H1 (cell line): ENCODE data around the gene TEX26. TPM values are rescaled to one million over a fixed set of nuclear protein-coding genes. Genes with fewer than 3 reads are reported as not detected.

Experiments used
- CTCF ChIA-PET: fragments of 300-600 bp; sonication (Branson Sonifier 250); formaldehyde crosslinking; loops from one replicate; lab custom pipeline; 2021; ENCODE audit not compliant: partially characterized antibody; lab: Charles Lee
- POLR2A ChIA-PET: fragments of 300-600 bp; sonication (Branson Sonifier 250); formaldehyde crosslinking; loops from one replicate; lab custom pipeline; 2021; ENCODE audit warnings: inconsistent platforms; ENCODE audit not compliant: partially characterized antibody; lab: Charles Lee
- DNase-seq, 2 experiments: peaks; one replicate each; pipeline versions ENCODE4 v3.0.0 to v3.0.0-alpha.2; 2010 to 2022; ENCODE audit warnings: low spot score in 2 of 2, low read depth in 1 of 2, mixed read lengths in 1 of 2
- FAIRE-seq: peaks from 2 replicates; lab custom pipeline; 2011; peaks lifted over from hg19 to GRCh38; lab: Jason Lieb, UNC
- H2AFZ ChIP-seq: 2 replicates; pipeline ENCODE4 v1.8.1; 2012; ENCODE audit warnings: low read length, inconsistent platforms
- H2AK5ac ChIP-seq: 2 replicates; pipeline ENCODE4 v1.6.1; 2013; ENCODE audit warnings: low read depth, low read length
- H2BK120ac ChIP-seq: replicated peaks from 2 replicates; pipeline ENCODE3; 2013; ENCODE audit warnings: low read depth, low read length, inconsistent platforms
- H2BK12ac ChIP-seq: 2 replicates; pipeline ENCODE4 v1.6.1; 2013; ENCODE audit warnings: low read depth, low read length
- H2BK15ac ChIP-seq: 2 replicates; pipeline ENCODE4 v1.6.1; 2013; ENCODE audit warnings: low read length
- H2BK20ac ChIP-seq: 2 replicates; pipeline ENCODE4 v1.6.1; 2013; ENCODE audit warnings: low read length
- H2BK5ac ChIP-seq: 2 replicates; pipeline ENCODE4 v1.6.1; 2013; ENCODE audit warnings: low read depth, low read length
- H3K14ac ChIP-seq: 2 replicates; pipeline ENCODE4 v1.6.1; 2013; ENCODE audit warnings: inconsistent platforms; ENCODE audit not compliant: insufficient read length
- H3K18ac ChIP-seq: 2 replicates; pipeline ENCODE4 v1.6.1; 2013; ENCODE audit warnings: low read length; ENCODE audit errors: extremely low read depth
- H3K23ac ChIP-seq: 2 replicates; pipeline ENCODE4 v1.6.1; 2013; ENCODE audit warnings: inconsistent platforms; ENCODE audit not compliant: insufficient read length
- H3K23me2 ChIP-seq: 2 replicates; pipeline ENCODE4 v1.6.1; 2013; ENCODE audit warnings: low read depth, low read length
- H3K27ac ChIP-seq: 2 replicates; pipeline ENCODE4 v1.6.1; 2011; ENCODE audit warnings: low read depth, low read length, inconsistent platforms
- H3K27me3 ChIP-seq, 4 experiments: replicated peaks in 1 of 4; 1 replicate in 1 of 4; 2 replicates in 3 of 4; pipeline versions ENCODE4 v1.6.1 to v1.8.1; 2011 to 2013; ENCODE audit warnings: low read length in 3 of 4, mild to moderate bottlenecking in 3 of 4, inconsistent platforms in 2 of 4, mixed read lengths in 2 of 4, moderate library complexity in 1 of 4; ENCODE audit not compliant: control insufficient read depth in 3 of 4, insufficient read depth in 3 of 4; ENCODE audit errors: extremely low read depth in 1 of 4
- H3K36me3 ChIP-seq, 4 experiments: 2 replicates each; pipeline versions ENCODE4 v1.6.1 to v1.8.1; 2011 to 2013; ENCODE audit warnings: mild to moderate bottlenecking in 4 of 4, low read length in 3 of 4, moderate library complexity in 2 of 4, control low read depth in 1 of 4, inconsistent platforms in 1 of 4; ENCODE audit not compliant: insufficient read depth in 4 of 4, control insufficient read depth in 2 of 4
- H3K4ac ChIP-seq: replicated peaks from 2 replicates; pipeline ENCODE3; 2013; ENCODE audit warnings: low read length, low read depth, mixed read lengths, inconsistent platforms; ENCODE audit not compliant: insufficient read length
- H3K4me1 ChIP-seq, 4 experiments: replicated peaks in 1 of 4; 1 replicate in 1 of 4; 2 replicates in 3 of 4; pipeline versions ENCODE4 v1.6.1 to v1.8.1; 2011 to 2013; ENCODE audit warnings: low read length in 3 of 4, inconsistent platforms in 2 of 4, mixed read lengths in 1 of 4; ENCODE audit not compliant: insufficient read depth in 4 of 4, control insufficient read depth in 3 of 4
- H3K4me2 ChIP-seq, 2 experiments: 2 replicates each; pipeline versions ENCODE4 v1.6.1 to v1.8.1; 2011 to 2013; ENCODE audit warnings: low read depth in 2 of 2, low read length in 2 of 2, control low read depth in 1 of 2, inconsistent platforms in 1 of 2, mild to moderate bottlenecking in 1 of 2; ENCODE audit not compliant: insufficient read depth in 1 of 2
- H3K4me3 ChIP-seq, 4 experiments: fragments of 200-600, 300-600 bp in 1 of 4; sonication (generic), shearing (Covaris generic), sonication (Bioruptor Twin) in 1 of 4; 2 replicates each; pipeline versions ENCODE4 v1.5.1 to v1.8.1; 2011 to 2016; ENCODE audit warnings: low read length in 4 of 4, low read depth in 3 of 4, control low read depth in 2 of 4, inconsistent platforms in 2 of 4, mild to moderate bottlenecking in 2 of 4, mixed read lengths in 1 of 4, moderate library complexity in 1 of 4; ENCODE audit not compliant: insufficient read depth in 2 of 4; ENCODE audit errors: extremely low read depth in 1 of 4
- H3K56ac ChIP-seq: replicated peaks from 2 replicates; pipeline ENCODE3; 2013; ENCODE audit warnings: low read depth, mild to moderate bottlenecking, mixed read lengths, low read length, inconsistent platforms; ENCODE audit not compliant: insufficient read length
- H3K79me1 ChIP-seq: 2 replicates; pipeline ENCODE4 v1.6.1; 2013; ENCODE audit warnings: low read depth, low read length, control low read depth
- H3K79me2 ChIP-seq, 2 experiments: 2 replicates each; pipeline versions ENCODE4 v1.6.1 to v1.8.1; 2012 to 2013; ENCODE audit warnings: low read length in 2 of 2, mild to moderate bottlenecking in 2 of 2, inconsistent platforms in 1 of 2; ENCODE audit not compliant: insufficient read depth in 2 of 2, control insufficient read depth in 1 of 2
- H3K9ac ChIP-seq, 4 experiments: replicated peaks in 1 of 4; 1 replicate in 1 of 4; 2 replicates in 3 of 4; pipeline versions ENCODE4 v1.6.1 to v1.8.1; 2011 to 2013; ENCODE audit warnings: low read depth in 3 of 4, low read length in 3 of 4, control low read depth in 2 of 4, mild to moderate bottlenecking in 2 of 4, moderate library complexity in 2 of 4, inconsistent platforms in 1 of 4; ENCODE audit errors: extremely low read depth in 1 of 4
- H3K9me3 ChIP-seq, 2 experiments: 2 replicates each; pipeline versions ENCODE4 v1.6.1 to v1.8.1; 2012 to 2013; ENCODE audit warnings: mild to moderate bottlenecking in 2 of 2, moderate library complexity in 2 of 2, control low read depth in 1 of 2, inconsistent platforms in 1 of 2, low read depth in 1 of 2, low read length in 1 of 2, mixed read lengths in 1 of 2; ENCODE audit not compliant: insufficient read depth in 2 of 2
- H4K20me1 ChIP-seq, 2 experiments: replicated peaks in 1 of 2; 2 replicates each; pipeline versions ENCODE3 to v1.8.1; 2011 to 2013; ENCODE audit warnings: inconsistent platforms in 2 of 2, low read length in 2 of 2, mild to moderate bottlenecking in 1 of 2; ENCODE audit not compliant: insufficient read depth in 2 of 2, control insufficient read depth in 1 of 2
- H4K5ac ChIP-seq: 2 replicates; pipeline ENCODE4 v1.6.1; 2013; ENCODE audit warnings: low read length, low read depth, mixed read lengths, inconsistent platforms; ENCODE audit not compliant: insufficient read length
- H4K8ac ChIP-seq: 2 replicates; pipeline ENCODE4 v1.8.0; 2013; ENCODE audit warnings: mild to moderate bottlenecking, moderate library complexity, low read length, inconsistent platforms; ENCODE audit not compliant: insufficient read depth; ENCODE audit errors: extremely low read depth
- H4K91ac ChIP-seq: replicated peaks from 2 replicates; pipeline ENCODE3; 2013; ENCODE audit warnings: low read length, mixed read lengths, inconsistent platforms; ENCODE audit not compliant: insufficient read length
- TEAD4 ChIP-seq: IDR thresholded peaks from 2 replicates; pipeline ENCODE4 v1.6.1; 2012; ENCODE audit warnings: low read depth, low read length, inconsistent platforms, mixed read lengths
- WGBS, 2 experiments: shearing (Covaris generic) in 1 of 2; methylation state at CpG; one replicate each; pipeline versions ENCODE4 v1.1.6 to v1.1.7; 2013 to 2015; ENCODE audit warnings: low lambda C conversion rate in 2 of 2, mixed read lengths in 2 of 2, inconsistent platforms in 1 of 2, low coverage in 1 of 2, missing lambda C conversion rate in 1 of 2; ENCODE audit not compliant: insufficient replicate concordance in 2 of 2, insufficient coverage in 1 of 2, insufficient read length in 1 of 2; ENCODE audit errors: extremely low coverage in 1 of 2, missing lambda C conversion rate in 1 of 2; 5-methylcytosine and 5-hydroxymethylcytosine counted together
- polyA plus RNA-seq, 7 experiments: library from polyadenylated mRNA; depleted of rRNA in 3 of 7; stranded (reverse) in 5 of 7; unstranded in 2 of 7; fragments of >200 nt in 5 of 7; fragments of 200-250 nt in 2 of 7; gene quantifications; 1 replicate in 5 of 7; 2 replicates in 1 of 7; 4 replicates in 1 of 7; pipeline versions ENCODE4 v1.2.1 to v1.2.3, GENCODE V29; 2011 to 2013; ENCODE audit warnings: missing spikeins in 2 of 7, mixed read lengths in 2 of 7
- total RNA-seq: library from RNA; stranded (reverse); fragmentation: NEBNext Ultra II Directional; extraction: Animal tissue kit (Norgen Biotek cat#: 25700); gene quantifications from 2 replicates; pipeline ENCODE4 v1.2.1, GENCODE V29; 2021

The TEX26 gene
- total and polyA plus RNA-seq, 2 of the 8 experiments (the other 6 are each of a cell fraction or from before 2014, with no cell fraction given), result not detected

- 80% methylated on average over 5 of the region's 5 CpGs; no CpG with 5 or more reads in 1 of the 2 experiments for WGBS, 2 experiments
- no peak overlapping the region for H2AK5ac ChIP-seq
- no peak overlapping the region for H3K14ac ChIP-seq
- no peaks in the 10 kb centered on the region for H3K79me1 ChIP-seq
- no peak for TF ChIP-seq TEAD4
- H2BK20ac ChIP-seq, result no peak overlapping the region
- no peak overlapping the region for H4K8ac ChIP-seq
- FAIRE-seq (no peak), DNase-seq (no peak)
- H4K91ac ChIP-seq, result no peak overlapping the region
- no peaks in the 10 kb centered on the region for H3K9me3 ChIP-seq
- H2BK5ac ChIP-seq, result no peak overlapping the region
- peaks cover 0 to 5% (median 0%) of the 10 kb centered on the region in 4 experiments; a peak in 3 of 7 replicates for H3K27me3 ChIP-seq
- no peak overlapping the region for H3K27ac ChIP-seq
- no peaks in the 10 kb centered on the region for H4K20me1 ChIP-seq
- no peak overlapping the region for H3K23ac ChIP-seq
- no peak overlapping the region for H2BK120ac ChIP-seq
- no peaks in the 10 kb centered on the region for H3K36me3 ChIP-seq
- H3K23me2 ChIP-seq, result peaks cover 5% of the 10 kb centered on the region
- H2AFZ ChIP-seq, result no peak overlapping the region
- H2BK12ac ChIP-seq, result no peak overlapping the region
- H3K4me1 ChIP-seq, result peaks cover 0 to 4% (median 0%) of the 10 kb centered on the region in 4 experiments; a peak in 1 of 7 replicates
- no peak overlapping the region for H3K4me3 ChIP-seq
- no peak overlapping the region for H3K4ac ChIP-seq
- no peak overlapping the region for H2BK15ac ChIP-seq
- no peak overlapping the region for H3K4me2 ChIP-seq
- no peak overlapping the region for H3K18ac ChIP-seq
- H3K79me2 ChIP-seq, result no peaks in the 10 kb centered on the region
- CTCF ChIA-PET, result interaction anchor here (0.8 to 2.0 kb wide), 5 partner anchors 8 to 144 kb away, joined by 3 to 14 read pairs (median 3); no protein-coding TSS in a partner anchor
- H3K9ac ChIP-seq, result no peak overlapping the region
- POLR2A ChIA-PET, result interaction anchor here (0.9 kb wide), 1 partner anchor 146 kb away, joined by 3 read pairs; no protein-coding TSS in a partner anchor
- H3K56ac ChIP-seq, result no peak overlapping the region
- no peak overlapping the region for H4K5ac ChIP-seq
These were observed 31.3 kb upstream of the TEX26 start for GRCh38 chr13:30900952-30901749.
